GM10266 (cell line): Measurements from ENCODE around the gene PVALEF.

Experiments used
- DNase-seq: peaks from one replicate; pipeline ENCODE4 v3.0.0; 2012; ENCODE audit errors: extremely low spot score
- TF ChIP-seq, protein P1 (sequence below): IDR thresholded peaks from 2 replicates; pipeline ENCODE4 v1.5.1; 2012; ENCODE audit warnings: mild to moderate bottlenecking, low read depth; ENCODE audit not compliant: control insufficient read depth, insufficient read depth; ENCODE audit errors: missing control alignments

PVALEF gene

DNA sequence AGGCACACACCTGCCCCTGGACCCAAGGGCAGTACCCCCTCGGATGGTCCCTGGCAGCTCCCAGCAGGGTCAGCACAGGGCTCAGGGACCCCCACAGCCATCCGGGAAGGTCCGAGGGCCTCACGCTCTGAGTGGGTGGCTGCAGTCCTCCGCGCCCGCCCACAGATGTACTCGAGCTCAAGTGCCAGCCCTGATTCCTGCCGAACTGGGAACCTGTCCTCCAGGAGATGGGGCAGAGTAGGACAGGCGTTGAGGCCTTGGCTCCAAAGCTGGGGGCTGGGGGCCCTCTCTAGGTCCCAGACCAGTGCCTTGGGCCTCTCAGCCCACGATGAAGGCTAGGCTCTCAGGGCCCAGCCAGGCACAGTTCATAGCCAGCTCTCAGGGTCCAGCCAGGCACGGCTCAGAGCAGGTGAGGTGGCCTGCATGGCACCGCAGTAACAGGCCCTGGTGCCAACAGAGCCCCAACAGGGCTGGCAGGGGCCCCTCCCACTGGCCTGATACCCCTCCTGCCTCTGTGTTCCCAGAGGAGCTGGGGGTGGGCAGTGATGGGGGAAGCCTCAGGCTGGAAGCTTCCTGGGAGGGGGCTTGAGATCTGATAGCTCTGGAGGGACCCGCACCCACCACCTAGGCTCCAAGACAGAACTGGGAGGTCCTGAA is 35.5 kb upstream of the PVALEF start:
- no peak for DNase-seq
- TF ChIP-seq, protein P1, sequence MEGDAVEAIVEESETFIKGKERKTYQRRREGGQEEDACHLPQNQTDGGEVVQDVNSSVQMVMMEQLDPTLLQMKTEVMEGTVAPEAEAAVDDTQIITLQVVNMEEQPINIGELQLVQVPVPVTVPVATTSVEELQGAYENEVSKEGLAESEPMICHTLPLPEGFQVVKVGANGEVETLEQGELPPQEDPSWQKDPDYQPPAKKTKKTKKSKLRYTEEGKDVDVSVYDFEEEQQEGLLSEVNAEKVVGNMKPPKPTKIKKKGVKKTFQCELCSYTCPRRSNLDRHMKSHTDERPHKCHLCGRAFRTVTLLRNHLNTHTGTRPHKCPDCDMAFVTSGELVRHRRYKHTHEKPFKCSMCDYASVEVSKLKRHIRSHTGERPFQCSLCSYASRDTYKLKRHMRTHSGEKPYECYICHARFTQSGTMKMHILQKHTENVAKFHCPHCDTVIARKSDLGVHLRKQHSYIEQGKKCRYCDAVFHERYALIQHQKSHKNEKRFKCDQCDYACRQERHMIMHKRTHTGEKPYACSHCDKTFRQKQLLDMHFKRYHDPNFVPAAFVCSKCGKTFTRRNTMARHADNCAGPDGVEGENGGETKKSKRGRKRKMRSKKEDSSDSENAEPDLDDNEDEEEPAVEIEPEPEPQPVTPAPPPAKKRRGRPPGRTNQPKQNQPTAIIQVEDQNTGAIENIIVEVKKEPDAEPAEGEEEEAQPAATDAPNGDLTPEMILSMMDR = no peak

DNA sequence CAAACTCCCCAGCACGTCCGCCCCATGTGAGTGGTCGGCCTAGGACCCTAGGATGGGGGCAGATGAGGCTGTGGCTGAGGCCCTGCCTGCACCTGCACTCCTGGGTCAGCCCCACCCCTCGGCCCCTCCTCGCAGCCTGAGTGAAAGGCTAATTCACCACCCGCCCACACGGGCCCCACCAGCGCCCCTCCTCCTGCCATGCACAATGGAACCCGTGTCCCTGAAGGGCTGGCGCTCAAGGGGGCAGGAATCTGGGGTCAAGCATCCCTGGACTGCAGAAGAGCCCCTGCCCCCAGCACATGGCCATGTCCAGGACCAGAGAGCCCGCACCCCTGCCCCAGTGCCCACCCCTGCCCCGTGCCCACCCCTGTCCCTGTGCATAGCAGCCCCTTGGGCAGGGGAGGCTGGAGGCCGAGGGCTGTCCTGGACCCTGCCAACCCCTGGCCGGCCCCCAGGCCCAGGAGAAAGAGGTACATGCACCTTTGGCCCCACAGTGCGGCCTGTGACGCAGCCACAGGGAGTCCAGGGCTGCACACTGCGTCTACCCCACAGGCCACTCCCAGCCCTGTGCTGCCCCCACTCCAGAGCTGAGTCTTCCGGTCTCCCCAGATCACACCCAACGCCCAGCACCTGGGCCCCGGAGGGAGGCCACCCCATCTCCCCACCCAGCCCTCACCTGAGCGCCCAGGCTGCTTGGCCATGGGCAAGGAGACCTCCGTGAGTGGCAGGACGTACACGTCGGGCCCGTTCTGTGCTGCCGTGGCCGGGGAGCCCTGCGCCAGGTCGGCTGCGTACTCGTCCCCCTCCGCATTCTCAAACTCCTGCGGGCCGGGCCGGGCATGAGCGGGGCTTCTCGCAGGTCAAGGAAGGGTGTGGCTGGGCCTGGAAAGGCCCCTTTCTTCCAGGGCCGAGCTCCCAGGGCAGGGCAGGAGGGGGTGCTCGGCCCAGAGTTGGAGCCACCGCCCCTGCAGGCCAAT is 34.6 kb upstream of the PVALEF start:
- TF ChIP-seq, protein P1 = no peak
- no peak for DNase-seq

DNA sequence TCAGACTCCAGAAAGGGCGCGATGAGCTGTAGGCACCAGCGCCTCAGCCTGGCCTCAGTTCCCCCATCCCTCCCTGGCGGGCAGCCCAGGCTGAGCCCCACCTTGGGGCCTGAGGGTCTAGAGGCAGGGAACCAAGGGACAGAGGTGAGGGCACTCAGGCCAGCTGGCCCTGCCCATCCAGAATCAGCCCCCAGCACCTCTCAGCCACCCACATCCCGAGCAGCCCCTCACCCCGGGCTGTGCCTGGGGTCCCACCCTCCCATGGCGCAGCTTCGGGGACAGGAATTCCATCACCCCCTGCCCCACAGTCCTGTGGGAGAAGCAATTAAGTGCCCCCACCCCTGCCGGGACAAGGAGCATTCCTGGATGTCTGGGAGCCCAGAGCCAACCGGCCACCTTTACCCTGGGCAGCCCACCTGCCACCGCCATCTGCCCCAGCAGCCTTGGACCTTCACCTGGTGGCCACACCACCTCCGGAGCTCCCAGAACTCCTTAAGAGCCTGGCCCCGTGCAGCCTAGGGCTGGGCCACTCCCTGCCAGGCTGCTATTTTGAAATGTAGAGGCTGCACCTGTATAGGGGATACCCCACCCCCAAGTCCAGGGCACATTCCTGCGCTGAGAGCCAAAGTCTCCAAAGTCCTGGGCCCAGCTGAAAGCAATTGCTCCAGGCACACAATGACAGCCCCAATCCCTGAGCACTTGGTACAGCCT is 33.7 kb upstream of the PVALEF start:
- no peak for DNase-seq
- TF ChIP-seq, protein P1 = no peak

DNA sequence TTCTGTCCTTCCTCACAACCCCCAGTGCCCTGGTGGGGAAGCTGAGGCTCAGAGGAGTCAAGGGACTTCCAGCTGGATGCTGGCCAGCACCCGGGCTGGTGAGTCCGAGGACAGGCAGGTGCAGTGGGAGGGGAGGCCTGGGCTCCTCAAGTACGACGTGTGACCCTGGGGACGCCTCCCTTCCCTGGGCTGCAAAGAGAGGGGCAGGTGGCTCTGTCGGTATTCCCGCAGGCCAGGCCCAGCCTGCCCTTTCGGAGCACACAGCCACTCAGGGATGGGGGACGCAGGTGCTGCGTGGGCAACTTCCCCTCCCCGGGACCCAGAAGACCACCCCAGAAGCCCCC is 33.1 kb upstream of the PVALEF start:
- no peak for DNase-seq
- TF ChIP-seq, protein P1 = no peak

DNA sequence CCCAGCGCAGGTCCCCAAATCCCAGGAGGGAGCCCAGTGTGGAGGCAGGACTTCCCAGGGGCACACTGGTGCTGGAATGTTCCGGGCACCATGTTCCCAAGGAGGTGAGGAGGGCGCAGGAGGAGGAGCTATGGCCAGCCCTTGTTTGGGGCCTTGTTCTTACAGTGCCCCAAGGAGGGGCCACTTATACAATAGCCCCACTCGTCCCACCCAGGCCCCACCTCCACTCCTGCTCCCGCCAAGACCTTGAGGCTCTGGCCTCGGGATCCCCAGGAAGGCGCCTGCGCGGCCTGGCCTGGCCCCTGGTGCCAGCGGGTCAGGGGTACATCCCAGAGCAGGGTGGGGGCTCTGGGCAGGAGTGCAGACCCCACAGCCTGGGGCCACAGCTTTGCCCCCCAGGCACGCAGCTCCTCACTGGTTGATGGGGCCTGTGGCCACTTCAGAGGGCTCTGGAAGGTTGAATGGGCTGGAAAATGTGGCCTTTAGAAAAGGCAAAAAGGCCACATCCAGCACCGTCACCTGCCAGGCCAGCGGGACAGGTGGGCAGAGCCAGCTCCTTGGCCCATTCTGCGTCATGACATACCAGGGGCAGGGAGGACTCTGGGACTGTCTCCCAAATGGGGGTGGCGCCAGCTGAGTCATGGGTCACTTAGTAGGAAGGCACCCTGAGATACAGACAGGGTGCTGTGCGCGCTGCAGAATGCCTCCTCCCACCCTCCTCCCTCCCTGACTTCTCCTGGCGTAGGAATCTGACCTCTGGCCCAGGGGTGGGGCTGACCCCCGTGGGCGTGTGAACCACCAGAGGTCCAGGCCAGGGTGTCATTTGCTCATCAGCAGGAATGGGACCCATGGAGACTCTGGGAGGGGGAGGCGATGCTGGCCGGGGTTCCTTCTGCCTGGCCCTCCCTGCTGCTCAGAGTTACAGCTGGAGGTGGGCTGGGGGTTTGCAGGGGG is 32.3 kb upstream of the PVALEF start:
- no peak for DNase-seq

DNA sequence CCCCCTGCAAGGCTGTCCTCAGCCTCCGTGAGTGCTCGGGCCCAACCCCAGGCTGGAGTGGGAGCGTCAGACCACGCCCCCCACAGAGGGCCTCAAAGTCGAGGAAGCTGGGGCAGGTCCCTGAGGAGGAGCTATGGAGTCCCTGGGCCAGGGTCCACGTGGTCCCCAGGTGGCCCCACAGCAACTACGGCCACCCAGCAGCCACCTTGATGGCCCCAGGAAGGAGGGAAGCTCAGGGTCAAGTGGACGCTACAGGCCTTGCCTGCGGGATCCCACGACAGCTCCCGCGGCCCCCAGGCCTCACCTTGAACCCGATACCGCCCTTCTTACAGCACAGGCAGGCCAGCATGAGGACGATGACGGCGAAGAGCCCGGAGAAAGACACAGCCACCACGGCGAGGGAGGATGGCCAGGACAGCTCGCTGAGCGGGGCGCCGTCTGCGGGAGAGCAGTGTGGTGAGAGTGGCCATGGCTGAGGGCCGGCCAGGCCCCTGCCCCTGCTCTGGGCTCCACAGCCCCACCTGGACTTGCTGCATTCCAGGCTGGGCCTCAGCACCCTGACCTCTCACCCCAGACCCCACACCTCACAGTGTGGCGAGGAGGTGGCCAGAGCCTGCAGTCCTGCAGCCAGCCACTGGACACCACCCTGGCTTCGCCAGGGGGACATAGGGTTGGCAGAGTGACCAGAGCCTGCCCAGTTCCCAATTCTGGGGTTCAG is 31.1 kb upstream of the PVALEF start:
- no peak for DNase-seq
- TF ChIP-seq, protein P1 = no peak

More for the DNA sequence above, 32.3 kb upstream of the PVALEF start:
- TF ChIP-seq, protein P1 = no peak
